Measurements from ENCODE around the gene GPR151. TPM values are rescaled to one million over a fixed set of nuclear protein-coding genes. Genes with fewer than 3 reads are reported as not detected.

GPR151 gene
- not detected in 5 replicates for total RNA-seq (2022; extraction: Qiagen RNA extraction)

GRCh38 chr5:146516151-146516475, at the start of gene GPR151:
GPR151 (minus strand) TSS chr5:146516190; CDS start chr5:146516113, 77 bp downstream.

Other genes starting within 250 kb of the GPR151 start
- gene POU4F3, start 177.4 kb downstream of the GPR151 start, total RNA-seq (2022; extraction: Qiagen RNA extraction), result 0.07 to 0.26 TPM (median 0.09 TPM) in 5 replicates
- 40.4 to 49.3 TPM (median 45.9 TPM) in 5 replicates for gene TCERG1, start 68.9 kb downstream of the GPR151 start, total RNA-seq (2022; extraction: Qiagen RNA extraction)